GM18498 (cell line): Measurements from ENCODE around the gene KIF5C.

Source experiments
- ATAC-seq: cut with Tn5 transposase; IDR thresholded peaks from one replicate; pipeline ENCODE4 v1.9.1; 2021; ENCODE audit warnings: mild to moderate bottlenecking, moderate library complexity; ENCODE audit not compliant: unreplicated experiment

KIF5C gene

GRCh38 chr2:148922776-148923475, 47.9 kb downstream of the KIF5C start:
- no peak for ATAC-seq

- ATAC-seq: no peak
Measured at GRCh38 chr2:148924514-148925178, 49.6 kb downstream of the KIF5C start.

DNA sequence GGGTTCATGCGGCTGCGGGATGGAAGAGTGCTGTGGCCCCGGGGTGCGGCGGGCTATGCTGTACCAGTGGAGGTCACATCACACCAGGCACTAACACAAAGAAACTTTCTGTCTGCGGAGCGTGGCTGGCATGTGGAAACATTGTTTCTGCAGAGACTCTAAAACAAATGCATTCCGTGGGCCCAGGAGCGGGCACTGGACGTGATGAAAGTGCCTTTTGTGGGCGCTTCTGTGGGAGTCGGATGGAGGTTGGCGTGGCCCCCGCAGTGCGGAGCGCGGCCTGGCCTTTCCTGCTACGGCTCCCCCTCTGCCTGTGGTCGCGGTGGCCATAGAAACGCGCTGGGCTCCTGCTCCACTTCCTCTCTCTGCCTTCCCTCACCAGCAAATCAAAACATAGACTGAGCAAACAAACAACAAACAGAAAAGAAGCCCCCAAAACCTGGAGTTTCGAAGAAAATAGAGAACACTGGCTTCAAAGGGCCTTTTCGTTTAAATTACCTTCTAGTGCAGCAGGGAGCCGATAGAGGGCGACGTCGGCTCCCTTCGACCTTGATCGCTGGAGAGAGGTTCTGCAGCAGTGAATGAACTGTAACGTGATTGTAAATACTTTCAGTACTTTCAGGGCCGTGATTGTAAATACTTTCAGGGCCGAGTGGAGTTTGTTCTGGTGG, 51.4 kb downstream of the KIF5C start:
- peak; percentile 90 for ATAC-seq

- peak; percentile 78 for ATAC-seq
Measured at GRCh38 chr2:148926981-148927401, 52.0 kb downstream of the KIF5C start.

GRCh38 chr2:148928395-148928794, 53.4 kb downstream of the KIF5C start:
- ATAC-seq: no peak

GRCh38 chr2:148930046-148930775, 55.2 kb downstream of the KIF5C start:
- no peak for ATAC-seq

GRCh38 chr2:148932536-148932935, 57.5 kb downstream of the KIF5C start:
- no peak for ATAC-seq

GRCh38 chr2:148933456-148933855, 58.4 kb downstream of the KIF5C start:
- no peak for ATAC-seq

DNA sequence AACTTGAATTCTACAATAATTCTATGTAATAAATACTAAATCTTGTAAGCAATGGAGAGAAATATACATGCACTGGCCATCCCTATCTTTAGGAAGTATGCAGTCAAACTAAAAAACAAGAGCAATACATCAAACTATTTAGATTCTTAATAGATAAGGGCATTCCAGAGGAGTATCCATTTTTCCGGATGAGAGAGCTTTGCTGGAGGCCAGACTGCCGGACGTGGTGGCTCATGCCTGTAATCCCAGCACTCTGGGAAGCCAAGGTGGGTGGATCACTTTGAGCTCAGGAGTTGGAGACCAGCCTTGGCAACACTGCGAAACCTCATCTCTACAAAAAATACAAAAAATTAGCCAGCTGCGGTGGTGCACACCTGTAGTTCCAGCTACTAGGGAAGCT, 60.8 kb downstream of the KIF5C start:
- no peak for ATAC-seq

GRCh38 chr2:148936857-148937450, 61.9 kb downstream of the KIF5C start:
- ATAC-seq: no peak

GRCh38 chr2:148939271-148939670, 64.2 kb downstream of the KIF5C start:
- no peak for ATAC-seq

DNA sequence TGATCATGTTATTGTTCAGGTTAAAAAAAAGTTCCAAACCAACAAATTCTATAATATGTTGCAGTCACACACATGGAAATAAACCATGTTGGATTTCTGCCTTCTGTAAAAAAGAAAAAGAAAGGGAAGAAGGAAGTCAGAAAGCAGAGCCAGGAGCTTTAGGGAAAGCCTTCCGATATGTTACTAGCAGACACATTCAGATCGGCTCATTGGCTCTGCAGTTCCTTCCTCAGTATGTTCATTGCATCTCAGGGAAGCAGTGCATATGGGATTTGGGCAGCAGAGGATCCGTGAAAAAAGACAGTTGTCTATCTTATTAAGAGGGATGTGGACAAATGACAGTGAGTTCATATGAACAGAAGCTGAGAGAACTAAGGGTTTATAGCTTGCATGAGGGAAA, 68.1 kb downstream of the KIF5C start:
- no peak for ATAC-seq

DNA sequence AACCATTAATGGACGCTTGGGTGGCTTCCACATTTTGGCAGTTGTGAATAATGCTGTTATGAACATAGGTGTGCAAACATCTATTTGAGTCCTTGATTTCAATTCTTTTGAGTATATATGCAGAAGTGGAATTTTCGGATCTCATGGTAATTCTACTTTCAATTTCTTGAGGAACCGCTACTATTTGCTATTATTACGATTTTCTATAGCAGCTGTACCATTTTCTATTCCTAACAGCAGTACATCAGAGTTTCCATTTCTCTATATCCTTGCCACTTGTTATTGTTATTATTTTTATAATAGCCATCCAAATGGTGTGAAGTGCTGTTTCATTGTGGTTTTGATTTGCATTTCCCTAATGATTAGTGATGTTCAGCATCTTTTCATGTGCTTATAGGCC, 69.5 kb downstream of the KIF5C start:
- ATAC-seq: peak; percentile 46

GRCh38 chr2:148947299-148947698, 72.3 kb downstream of the KIF5C start:
- ATAC-seq: no peak

- no peak for ATAC-seq
Measured at GRCh38 chr2:148948868-148949267, 73.8 kb downstream of the KIF5C start.

DNA sequence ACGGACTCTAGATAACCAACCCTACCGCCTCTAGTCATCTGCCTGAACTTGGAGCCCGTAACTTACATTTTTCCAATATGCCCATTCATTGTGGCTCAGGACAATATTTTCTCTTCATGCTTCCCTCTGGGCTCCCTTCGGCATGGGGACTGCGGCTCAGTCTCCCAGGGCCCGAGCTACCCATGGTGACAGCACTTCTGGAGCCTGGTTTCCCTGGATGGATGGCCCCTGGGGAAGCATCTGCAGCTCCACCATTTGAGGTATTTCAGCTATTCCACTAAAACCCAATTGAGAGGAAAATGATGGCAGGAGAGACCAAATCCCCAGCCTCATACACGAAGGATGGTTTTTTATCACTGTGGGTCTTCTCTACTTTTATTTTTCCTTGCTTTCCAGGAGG, 74.3 kb downstream of the KIF5C start:
- ATAC-seq: no peak

- ATAC-seq: no peak
Measured at GRCh38 chr2:148952621-148953020, 77.6 kb downstream of the KIF5C start.

DNA sequence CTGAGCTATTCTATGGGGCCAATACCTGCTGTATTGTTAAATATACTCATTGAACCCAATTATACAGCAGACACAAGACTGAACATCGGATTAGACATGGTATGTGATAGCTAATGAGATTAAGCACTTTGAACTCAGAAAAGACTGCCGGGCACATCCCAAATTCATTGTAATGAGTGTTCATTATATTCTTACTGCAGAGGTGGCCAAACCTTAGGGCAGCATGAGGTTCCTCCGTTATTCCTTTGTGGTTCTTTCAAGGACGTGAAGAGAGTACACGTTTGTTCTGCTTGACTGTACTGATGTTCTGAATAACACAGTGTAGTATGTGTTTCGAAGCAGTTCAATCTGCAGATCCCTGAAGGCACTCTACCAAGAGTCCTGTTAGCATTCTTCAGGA, 78.4 kb downstream of the KIF5C start:
- ATAC-seq: no peak

DNA sequence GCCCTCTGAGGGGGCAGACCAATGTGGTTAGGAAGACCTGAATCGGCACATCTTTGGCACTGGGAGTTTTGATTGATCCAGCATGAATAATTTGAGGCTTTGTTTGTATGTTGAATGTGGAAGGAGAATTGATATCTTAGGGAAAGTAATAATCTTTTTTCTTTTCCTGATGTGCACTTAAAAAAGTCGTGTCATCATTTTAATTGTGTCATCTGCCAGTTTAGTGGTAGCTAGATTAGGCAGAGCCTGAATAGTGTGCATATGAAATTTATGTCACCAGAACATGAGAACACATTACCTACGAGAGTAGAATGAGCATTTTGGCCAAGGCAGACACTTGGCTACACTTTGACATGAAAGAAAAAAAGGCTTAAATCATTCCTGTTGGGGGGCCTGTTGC, 79.5 kb downstream of the KIF5C start:
- no peak for ATAC-seq

DNA sequence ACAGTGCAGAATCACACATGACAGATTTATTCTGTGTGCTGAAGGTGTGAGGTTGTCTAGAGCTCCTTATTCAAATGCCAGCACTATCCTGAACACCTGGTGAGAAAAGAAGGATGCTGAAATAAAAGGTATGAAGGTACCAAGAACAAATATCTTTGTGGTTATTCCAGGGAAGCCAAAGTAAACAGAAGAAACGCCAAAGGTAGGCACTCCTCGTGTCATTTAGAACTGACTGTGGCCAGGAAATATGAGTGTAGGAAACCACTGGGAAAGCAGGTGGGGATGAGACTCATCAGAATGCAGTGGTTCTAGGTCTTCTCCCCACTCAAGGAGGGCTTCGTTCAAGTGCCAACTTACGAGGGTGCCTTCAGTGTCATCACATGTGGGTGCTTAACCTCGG, 80.8 kb downstream of the KIF5C start:
- ATAC-seq: no peak

DNA sequence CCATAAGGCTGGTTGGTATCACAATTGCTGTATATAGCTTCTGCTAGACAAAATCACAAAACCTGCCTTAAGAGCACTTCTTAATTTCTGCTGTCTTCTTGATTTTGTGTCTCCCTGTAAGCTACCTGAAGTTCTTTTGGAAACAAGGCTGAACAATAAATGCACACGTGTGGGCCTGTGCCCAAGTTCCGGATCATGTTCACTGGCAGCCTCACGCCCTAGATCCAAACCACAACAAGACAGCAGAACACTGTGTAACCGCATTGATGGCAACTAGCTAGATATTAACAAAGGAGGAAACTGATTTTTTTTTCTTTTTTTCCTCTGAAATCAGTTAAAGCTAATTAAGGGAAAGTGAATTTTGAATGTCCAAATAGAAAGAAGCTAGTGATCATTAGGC, 82.0 kb downstream of the KIF5C start:
- no peak for ATAC-seq
